Caco-2 (cell line): Measurements from ENCODE around the gene GFRA4. TPM values are rescaled to one million over a fixed set of nuclear protein-coding genes. Genes with fewer than 3 reads are reported as not detected.

Experiments
- BruUV-seq: library from RNA; stranded (reverse); fragments of 400-500 nt; replicated peaks from 2 replicates; lab custom pipeline; 2021; lab: Mats Ljungman, UMichigan
- CTCF ChIA-PET: fragments of 300-600 bp; sonication (Branson Sonifier 250); formaldehyde crosslinking; loops from one replicate; lab custom pipeline; 2022; ENCODE audit warnings: antibody characterized with exemption; lab: Charles Lee
- POLR2A ChIA-PET: fragments of 300-600 bp; sonication (Branson Sonifier 250); formaldehyde crosslinking; loops from one replicate; lab custom pipeline; 2022; ENCODE audit warnings: antibody characterized with exemption; lab: Charles Lee
- DNase-seq, 2 experiments: peaks; one replicate each; pipeline versions ENCODE4 v3.0.0 to v3.0.0-alpha.2; 2020 to 2022
- H3K27me3 ChIP-seq: replicated peaks from 2 replicates; pipeline ENCODE4 v1.6.0; 2011; ENCODE audit warnings: low read length; ENCODE audit not compliant: control insufficient read depth, insufficient read depth
- H3K36me3 ChIP-seq: 2 replicates; pipeline ENCODE4 v1.5.1; 2011; ENCODE audit warnings: low read length; ENCODE audit not compliant: control insufficient read depth, insufficient read depth
- H3K4me1 ChIP-seq: fragments of 250-450 bp; sonication (Bioruptor Pico); 2 replicates; pipeline ENCODE4 v1.5.1; 2020; ENCODE audit warnings: mild to moderate bottlenecking
- H3K4me3 ChIP-seq: 2 replicates; pipeline ENCODE4 v1.5.1; 2011; ENCODE audit warnings: low read depth, mild to moderate bottlenecking, control low read depth, low read length
- H3K9me3 ChIP-seq: fragments of 250-450 bp; sonication (Bioruptor Pico); 2 replicates; pipeline ENCODE4 v1.5.1; 2020; ENCODE audit warnings: mild to moderate bottlenecking, moderate library complexity
- H3K27ac Mint-ChIP-seq: one replicate; pipeline ENCODE4 v1.8.0; 2022; ENCODE audit warnings: mixed read lengths; ENCODE audit not compliant: unreplicated experiment
- H3K27me3 Mint-ChIP-seq: one replicate; pipeline ENCODE4 v1.8.0; 2022; ENCODE audit warnings: mixed read lengths; ENCODE audit not compliant: insufficient read depth, unreplicated experiment
- H3K36me3 Mint-ChIP-seq: one replicate; pipeline ENCODE4 v1.8.0; 2022; ENCODE audit warnings: mild to moderate bottlenecking, mixed read lengths; ENCODE audit not compliant: insufficient read depth, unreplicated experiment
- H3K4me1 Mint-ChIP-seq: one replicate; pipeline ENCODE4 v1.8.0; 2022; ENCODE audit warnings: low read depth, mixed read lengths; ENCODE audit not compliant: unreplicated experiment
- H3K4me3 Mint-ChIP-seq: one replicate; pipeline ENCODE4 v1.8.0; 2022; ENCODE audit warnings: mild to moderate bottlenecking, moderate library complexity, mixed read lengths; ENCODE audit not compliant: unreplicated experiment
- H3K9me3 Mint-ChIP-seq: one replicate; pipeline ENCODE4 v1.8.0; 2022; ENCODE audit warnings: mixed read lengths; ENCODE audit not compliant: unreplicated experiment
- CTCF ChIP-seq, 2 experiments: fragments of 200-600 bp in 1 of 2; IDR thresholded peaks; 1 replicate in 1 of 2; 2 replicates in 1 of 2; pipeline versions ENCODE4 v1.5.1 to v1.8.0; 2011 to 2022; ENCODE audit warnings: antibody characterized with exemption in 1 of 2, control low read depth in 1 of 2, inconsistent platforms in 1 of 2, low read depth in 1 of 2, low read length in 1 of 2, mild to moderate bottlenecking in 1 of 2, moderate library complexity in 1 of 2; ENCODE audit not compliant: insufficient read depth in 1 of 2, severe bottlenecking in 1 of 2, unreplicated experiment in 1 of 2
- intact Hi-C: fragments of 100-400 bp; cut with micrococcal nuclease; formaldehyde crosslinking; loops from one replicate; pipeline ENCODE4 v1.10.0; 2022; ENCODE audit not compliant: unreplicated experiment
- total RNA-seq: library from RNA; stranded (reverse); gene quantifications from 2 replicates; pipeline ENCODE4 v1.2.3, GENCODE V29; 2022

GFRA4 gene
- total RNA-seq, 1 experiment from 2014 or later = not detected

- H3K36me3 ChIP-seq = no peaks in the 10 kb centered on the region
- H3K9me3 Mint-ChIP-seq = no peaks in the 10 kb centered on the region
- no peaks in the 10 kb centered on the region for H3K27me3 Mint-ChIP-seq
- TF ChIP-seq CTCF (IDR thresholded peaks at IDR 0.05; ENCODE audit: insufficient read depth in 1 of 2, low read depth in 1 of 2, low read length in 1 of 2, severe bottlenecking in 1 of 2, unreplicated experiment in 1 of 2) = no peak
- no peak overlapping the region for H3K4me3 Mint-ChIP-seq
- no peaks in the 10 kb centered on the region for H3K36me3 Mint-ChIP-seq
- no peaks in the 10 kb centered on the region for H3K27me3 ChIP-seq
- CTCF ChIA-PET = interaction anchor here (2.1 kb wide), 1 partner anchor 16 kb away, joined by 5 read pairs; no protein-coding TSS in a partner anchor
- intact Hi-C loops = no loop called here
- no peak overlapping the region for H3K27ac Mint-ChIP-seq
- no peaks in the 10 kb centered on the region for H3K4me1 ChIP-seq
- H3K4me1 Mint-ChIP-seq = no peaks in the 10 kb centered on the region
- no TSS peak for BruUV-seq
- H3K4me3 ChIP-seq = no peak overlapping the region
- DNase-seq = no peak
- no peaks in the 10 kb centered on the region for H3K9me3 ChIP-seq
- POLR2A ChIA-PET = no interaction called here
These were observed 30.2 kb upstream of the GFRA4 start for GRCh38 chr20:3693376-3693775.

- no peak overlapping the region for H3K27ac Mint-ChIP-seq
- ChIA-PET POLR2A (no interaction called here), CTCF (interaction anchor here (0.7 to 2.1 kb wide), 2 partner anchors 16 to 334 kb away, joined by 3 to 5 read pairs; no protein-coding TSS in a partner anchor)
- no peaks in the 10 kb centered on the region for H3K9me3 ChIP-seq
- BruUV-seq = no TSS peak
- no peaks in the 10 kb centered on the region for H3K27me3 Mint-ChIP-seq
- no peaks in the 10 kb centered on the region for H3K4me1 Mint-ChIP-seq
- intact Hi-C loops = no loop called here
- DNase-seq = no peak
- H3K36me3 Mint-ChIP-seq = no peaks in the 10 kb centered on the region
- no peak for TF ChIP-seq CTCF (IDR thresholded peaks at IDR 0.05; ENCODE audit: insufficient read depth in 1 of 2, low read depth in 1 of 2, low read length in 1 of 2, severe bottlenecking in 1 of 2, unreplicated experiment in 1 of 2)
- no peak overlapping the region for H3K4me3 ChIP-seq
- no peaks in the 10 kb centered on the region for H3K36me3 ChIP-seq
- no peaks in the 10 kb centered on the region for H3K9me3 Mint-ChIP-seq
- H3K27me3 ChIP-seq = no peaks in the 10 kb centered on the region
- H3K4me1 ChIP-seq = no peaks in the 10 kb centered on the region
- H3K4me3 Mint-ChIP-seq = no peak overlapping the region
These were observed 29.6 kb upstream of the GFRA4 start for GRCh38 chr20:3692706-3693294.

- TF ChIP-seq CTCF (IDR thresholded peaks at IDR 0.05; ENCODE audit: insufficient read depth in 1 of 2, low read depth in 1 of 2, low read length in 1 of 2, severe bottlenecking in 1 of 2, unreplicated experiment in 1 of 2) = no peak
- BruUV-seq = no TSS peak
These were observed 28.7 kb upstream of the GFRA4 start for GRCh38 chr20:3691897-3692296.

More at GRCh38 chr20:3691897-3692296, 28.7 kb upstream of the GFRA4 start:
- intact Hi-C loops = no loop called here
- Mint-ChIP-seq H3K4me1 (peaks cover 4% of the 10 kb centered on the region), H3K9me3 (no peaks in the 10 kb centered on the region), H3K27me3 (no peaks in the 10 kb centered on the region), H3K4me3 (no peak overlapping the region), H3K36me3 (no peaks in the 10 kb centered on the region), H3K27ac (no peak overlapping the region)
- no peak for DNase-seq
- ChIA-PET POLR2A (no interaction called here), CTCF (no interaction called here)
- Histone ChIP-seq H3K4me3 (no peak overlapping the region), H3K4me1 (no peaks in the 10 kb centered on the region), H3K27me3 (no peaks in the 10 kb centered on the region), H3K36me3 (no peaks in the 10 kb centered on the region), H3K9me3 (no peaks in the 10 kb centered on the region)
